Trophoblast cell (in vitro differentiated cells and primary cell): ENCODE data around the gene MYH15.
A peak's percentile ranks its signal among the peaks of the same experiment; 100 is the strongest.

Experiments
- DNase-seq, 2 donors: peaks; one replicate each; pipeline ENCODE4 v3.0.0-alpha.2; 2016
- H2AFZ ChIP-seq: 2 replicates; pipeline ENCODE4 v1.6.1; 2013; ENCODE audit warnings: low read length, moderate library complexity, mild to moderate bottlenecking; ENCODE audit not compliant: insufficient read depth, poor library complexity
- H2AK5ac ChIP-seq: 2 replicates; pipeline ENCODE4 v1.6.1; 2013; ENCODE audit warnings: mild to moderate bottlenecking, low read length
- H2BK120ac ChIP-seq: 2 replicates; pipeline ENCODE4 v1.6.1; 2013; ENCODE audit warnings: low read length, mild to moderate bottlenecking, moderate library complexity; ENCODE audit not compliant: insufficient read depth, poor library complexity
- H2BK12ac ChIP-seq: 2 replicates; pipeline ENCODE4 v1.6.1; 2013; ENCODE audit warnings: mild to moderate bottlenecking, low read length, moderate library complexity
- H2BK5ac ChIP-seq: 2 replicates; pipeline ENCODE4 v1.6.1; 2013; ENCODE audit warnings: low read length, low read depth, moderate library complexity, mild to moderate bottlenecking; ENCODE audit not compliant: poor library complexity
- H3K14ac ChIP-seq: 2 replicates; pipeline ENCODE4 v1.6.1; 2013; ENCODE audit warnings: mild to moderate bottlenecking, low read length
- H3K18ac ChIP-seq: 2 replicates; pipeline ENCODE4 v1.6.1; 2013; ENCODE audit warnings: mild to moderate bottlenecking, low read length
- H3K23ac ChIP-seq: 2 replicates; pipeline ENCODE4 v1.6.1; 2013; ENCODE audit warnings: low read length
- H3K27ac ChIP-seq: 2 replicates; pipeline ENCODE4 v1.5.1; 2013; ENCODE audit warnings: low read depth, mild to moderate bottlenecking, inconsistent platforms, low read length, moderate library complexity
- H3K27me3 ChIP-seq: 2 replicates; pipeline ENCODE4 v1.6.1; 2013; ENCODE audit warnings: inconsistent platforms, mild to moderate bottlenecking, low read length, moderate library complexity; ENCODE audit not compliant: insufficient read depth
- H3K36me3 ChIP-seq, 2 experiments: 1 replicate in 1 of 2; 2 replicates in 1 of 2; pipeline ENCODE4 v1.6.1; 2013; ENCODE audit warnings: low read length in 2 of 2, mild to moderate bottlenecking in 2 of 2, moderate library complexity in 1 of 2; ENCODE audit not compliant: insufficient read depth in 2 of 2, control insufficient read depth in 1 of 2
- H3K4ac ChIP-seq: 2 replicates; pipeline ENCODE4 v1.6.1; 2013; ENCODE audit warnings: low read depth, mild to moderate bottlenecking, low read length, moderate library complexity
- H3K4me1 ChIP-seq, 2 experiments: 1 replicate in 1 of 2; 2 replicates in 1 of 2; pipeline ENCODE4 v1.6.1; 2013; ENCODE audit warnings: low read length in 2 of 2, mild to moderate bottlenecking in 2 of 2, moderate library complexity in 1 of 2; ENCODE audit not compliant: insufficient read depth in 2 of 2, control insufficient read depth in 1 of 2
- H3K4me2 ChIP-seq: 2 replicates; pipeline ENCODE4 v1.6.1; 2013; ENCODE audit warnings: inconsistent platforms, mild to moderate bottlenecking, low read length, moderate library complexity
- H3K4me3 ChIP-seq: 2 replicates; pipeline ENCODE4 v1.5.1; 2013; ENCODE audit warnings: mild to moderate bottlenecking, low read depth, low read length, inconsistent platforms
- H3K79me1 ChIP-seq: one replicate; pipeline ENCODE4 v1.6.1; 2013; ENCODE audit warnings: low read length
- H3K79me2 ChIP-seq: 2 replicates; pipeline ENCODE4 v1.6.1; 2013; ENCODE audit warnings: low read length, mild to moderate bottlenecking; ENCODE audit not compliant: control insufficient read depth, insufficient read depth, poor library complexity
- H3K9ac ChIP-seq: 2 replicates; pipeline ENCODE4 v1.6.1; 2013; ENCODE audit warnings: mild to moderate bottlenecking, low read length
- H3K9me3 ChIP-seq: 2 replicates; pipeline ENCODE4 v1.6.1; 2013; ENCODE audit warnings: low read depth, mild to moderate bottlenecking, control low read depth, inconsistent platforms, low read length; ENCODE audit not compliant: insufficient read depth
- H4K12ac ChIP-seq: 2 replicates; pipeline ENCODE4 v1.6.1; 2013; ENCODE audit warnings: low read depth, mild to moderate bottlenecking, low read length, moderate library complexity
- H4K8ac ChIP-seq: 2 replicates; pipeline ENCODE4 v1.6.1; 2013; ENCODE audit warnings: low read depth, mild to moderate bottlenecking, low read length, moderate library complexity
- H4K91ac ChIP-seq: one replicate; pipeline ENCODE4 v1.6.1; 2013; ENCODE audit warnings: low read depth, mild to moderate bottlenecking, low read length, moderate library complexity
- WGBS: extraction: QIAGEN DNeasy Blood & Tissue Kit; methylation state at CpG from one replicate; pipeline ENCODE4 v1.1.7; 2013; ENCODE audit warnings: missing lambda C conversion rate; ENCODE audit not compliant: insufficient read length, insufficient coverage; ENCODE audit errors: extremely low coverage; 5-methylcytosine and 5-hydroxymethylcytosine counted together

The MYH15 gene

GRCh38 chr3:108527109-108527508, 16.7 kb upstream of the MYH15 start:
- peak overlapping the region; percentile 42 for H3K27ac ChIP-seq
- H3K4me2 ChIP-seq: no peak overlapping the region
- no peak overlapping the region for H2AK5ac ChIP-seq
- H3K4me1 ChIP-seq: peaks cover under 1 to 2% of the 10 kb centered on the region in 2 experiments
- no peaks in the 10 kb centered on the region for H3K36me3 ChIP-seq
- H3K23ac ChIP-seq: no peak overlapping the region
- no peak overlapping the region for H3K18ac ChIP-seq
- H3K14ac ChIP-seq: no peak overlapping the region
- H3K9ac ChIP-seq: no peak overlapping the region
- DNase-seq: no peak
- peaks cover 2% of the 10 kb centered on the region for H3K79me1 ChIP-seq
- no peak overlapping the region for H3K4me3 ChIP-seq
- no peak overlapping the region for H4K12ac ChIP-seq
- no peaks in the 10 kb centered on the region for H3K27me3 ChIP-seq
- no peaks in the 10 kb centered on the region for H3K79me2 ChIP-seq
- no peaks in the 10 kb centered on the region for H3K9me3 ChIP-seq
- no peak overlapping the region for H2BK120ac ChIP-seq
- H2BK12ac ChIP-seq: no peak overlapping the region
- H2BK5ac ChIP-seq: no peak overlapping the region
- no peak overlapping the region for H4K8ac ChIP-seq
- no peak overlapping the region for H2AFZ ChIP-seq
- H3K4ac ChIP-seq: no peak overlapping the region
- no peak overlapping the region for H4K91ac ChIP-seq

GRCh38 chr3:108525971-108526370, 15.6 kb upstream of the MYH15 start:
- Histone ChIP-seq H3K4me2 (no peak overlapping the region), H3K14ac (no peak overlapping the region), H3K36me3 (no peaks in the 10 kb centered on the region), H2BK5ac (no peak overlapping the region), H3K4me3 (no peak overlapping the region), H3K9ac (no peak overlapping the region), H2BK12ac (no peak overlapping the region), H3K79me1 (peaks cover 4% of the 10 kb centered on the region), H3K27me3 (no peaks in the 10 kb centered on the region), H3K4me1 (peaks cover 3 to 4% of the 10 kb centered on the region in 2 experiments), H3K23ac (no peak overlapping the region), H3K4ac (no peak overlapping the region), H2BK120ac (no peak overlapping the region), H2AFZ (no peak overlapping the region), H3K9me3 (no peaks in the 10 kb centered on the region), H3K18ac (no peak overlapping the region), H3K79me2 (no peaks in the 10 kb centered on the region), H4K8ac (no peak overlapping the region), H2AK5ac (no peak overlapping the region), H4K12ac (no peak overlapping the region), H3K27ac (no peak overlapping the region), H4K91ac (no peak overlapping the region)
- no CpG with 5 or more reads among the region's 2 CpGs for WGBS
- DNase-seq: no peak

DNA sequence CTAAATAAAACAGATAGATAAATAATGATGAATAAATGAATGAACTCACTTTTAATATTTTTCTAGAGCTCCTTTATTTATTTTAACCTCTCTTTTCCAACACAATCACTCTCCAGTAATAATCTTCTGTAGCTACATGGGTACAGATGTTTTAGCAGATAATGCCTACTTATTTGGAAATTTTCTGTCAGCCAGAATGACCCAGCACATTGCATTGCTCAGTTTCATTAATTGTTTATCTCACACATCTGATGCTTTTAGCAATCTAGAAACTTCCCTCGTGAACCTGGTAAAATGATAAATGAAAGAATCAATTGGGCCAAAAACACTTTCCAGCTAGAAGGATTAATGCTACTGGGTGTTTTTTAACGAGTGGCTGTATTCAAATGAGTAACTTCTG, 14.9 kb upstream of the MYH15 start:
- Histone ChIP-seq H3K36me3 (no peaks in the 10 kb centered on the region), H3K18ac (no peak overlapping the region), H3K4me3 (no peak overlapping the region), H2BK120ac (no peak overlapping the region), H3K14ac (no peak overlapping the region), H2AFZ (no peak overlapping the region), H3K4me1 (peaks cover 3 to 4% of the 10 kb centered on the region in 2 experiments), H2AK5ac (no peak overlapping the region), H4K8ac (no peak overlapping the region), H3K27me3 (no peaks in the 10 kb centered on the region), H3K9me3 (no peaks in the 10 kb centered on the region), H3K9ac (no peak overlapping the region), H3K27ac (no peak overlapping the region), H3K79me1 (peaks cover 4% of the 10 kb centered on the region), H2BK12ac (no peak overlapping the region), H4K12ac (no peak overlapping the region), H3K23ac (no peak overlapping the region), H4K91ac (no peak overlapping the region), H3K79me2 (no peaks in the 10 kb centered on the region), H2BK5ac (no peak overlapping the region), H3K4me2 (no peak overlapping the region), H3K4ac (no peak overlapping the region)
- DNase-seq: no peak
- WGBS: no CpG with 5 or more reads among the region's 2 CpGs

DNA sequence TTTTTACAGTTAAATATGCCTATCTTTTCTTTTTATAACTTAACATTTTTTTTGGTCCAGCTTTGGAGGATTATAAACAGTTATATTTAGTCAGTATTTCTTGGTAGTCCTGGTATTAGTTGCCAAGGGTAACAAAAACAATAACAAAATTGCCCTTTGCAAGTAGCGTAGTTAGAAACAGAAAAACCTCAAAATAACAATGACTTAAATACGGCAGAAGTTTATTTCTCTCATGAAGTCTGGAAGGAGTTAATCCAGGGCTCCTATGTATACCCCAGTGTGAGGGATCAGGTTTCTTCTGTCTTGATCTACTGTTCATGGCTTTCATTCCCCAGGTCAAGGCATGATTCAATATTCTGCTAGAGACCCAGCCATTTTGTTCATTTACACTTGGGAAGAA, 14.1 kb upstream of the MYH15 start:
- no peak overlapping the region for H3K27ac ChIP-seq
- H3K4ac ChIP-seq: no peak overlapping the region
- H2AK5ac ChIP-seq: no peak overlapping the region
- H3K79me1 ChIP-seq: peaks cover 4% of the 10 kb centered on the region
- peak in 1 of 2 donors; percentile 9 for DNase-seq
- no peak overlapping the region for H2BK5ac ChIP-seq
- H4K12ac ChIP-seq: no peak overlapping the region
- H3K4me3 ChIP-seq: no peak overlapping the region
- no peaks in the 10 kb centered on the region for H3K79me2 ChIP-seq
- no peak overlapping the region for H4K8ac ChIP-seq
- H3K14ac ChIP-seq: no peak overlapping the region
- no peak overlapping the region for H3K4me2 ChIP-seq
- H3K27me3 ChIP-seq: no peaks in the 10 kb centered on the region
- H3K4me1 ChIP-seq: peaks cover 3 to 4% of the 10 kb centered on the region in 2 experiments
- H4K91ac ChIP-seq: no peak overlapping the region
- no peaks in the 10 kb centered on the region for H3K9me3 ChIP-seq
- no peak overlapping the region for H2AFZ ChIP-seq
- H3K18ac ChIP-seq: no peak overlapping the region
- H3K9ac ChIP-seq: no peak overlapping the region
- no peak overlapping the region for H2BK12ac ChIP-seq
- no CpG with 5 or more reads among the region's 2 CpGs for WGBS
- H3K23ac ChIP-seq: no peak overlapping the region
- no peaks in the 10 kb centered on the region for H3K36me3 ChIP-seq
- H2BK120ac ChIP-seq: no peak overlapping the region
